ENCODE data around the gene FCER1A.
"Not testable (repeated sequence)": the region's sequence is repeated elsewhere in the genome, so short reads cannot be mapped to it uniquely, and the experiment has no call there.

FCER1A gene

DNA sequence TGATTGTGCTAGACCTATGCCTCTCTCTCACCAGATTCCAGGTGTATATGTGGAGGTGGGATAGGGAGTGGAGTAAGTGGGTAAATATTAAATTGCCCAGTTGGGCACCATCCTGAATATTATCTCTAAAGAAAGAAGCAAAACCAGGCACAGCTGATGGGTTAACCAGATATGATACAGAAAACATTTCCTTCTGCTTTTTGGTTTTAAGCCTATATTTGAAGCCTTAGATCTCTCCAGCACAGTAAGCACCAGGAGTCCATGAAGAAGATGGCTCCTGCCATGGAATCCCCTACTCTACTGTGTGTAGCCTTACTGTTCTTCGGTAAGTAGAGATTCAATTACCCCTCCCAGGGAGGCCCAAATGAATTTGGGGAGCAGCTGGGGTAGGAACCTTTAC, at the start of gene FCER1A:
Gene FCER1A (plus strand): TSS at position 242 of the 400 bp plus-strand sequence. CDS start 29 bp downstream, at position 271.
- DNase-seq (ENCODE audit: low read depth): no peak

DNA sequence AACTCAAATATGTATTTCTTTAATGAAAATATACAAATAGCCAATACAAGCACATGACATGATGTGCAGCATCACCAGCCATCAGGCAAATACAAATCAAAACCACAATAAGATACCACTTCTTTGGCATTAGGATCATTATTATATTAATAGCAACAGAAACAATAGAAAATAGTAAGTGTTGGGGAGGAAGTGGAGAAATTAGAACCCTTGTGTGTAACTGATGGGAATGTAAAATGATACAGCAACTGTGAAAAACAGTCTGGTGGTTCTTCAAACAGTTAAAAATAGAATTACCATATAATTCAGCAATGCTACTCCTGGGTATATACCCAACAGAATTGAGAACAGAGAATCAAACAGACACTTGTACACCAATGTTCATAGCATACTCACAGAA, 40.8 kb upstream of the FCER1A start:
- no peak for DNase-seq (ENCODE audit: low read depth)

DNA sequence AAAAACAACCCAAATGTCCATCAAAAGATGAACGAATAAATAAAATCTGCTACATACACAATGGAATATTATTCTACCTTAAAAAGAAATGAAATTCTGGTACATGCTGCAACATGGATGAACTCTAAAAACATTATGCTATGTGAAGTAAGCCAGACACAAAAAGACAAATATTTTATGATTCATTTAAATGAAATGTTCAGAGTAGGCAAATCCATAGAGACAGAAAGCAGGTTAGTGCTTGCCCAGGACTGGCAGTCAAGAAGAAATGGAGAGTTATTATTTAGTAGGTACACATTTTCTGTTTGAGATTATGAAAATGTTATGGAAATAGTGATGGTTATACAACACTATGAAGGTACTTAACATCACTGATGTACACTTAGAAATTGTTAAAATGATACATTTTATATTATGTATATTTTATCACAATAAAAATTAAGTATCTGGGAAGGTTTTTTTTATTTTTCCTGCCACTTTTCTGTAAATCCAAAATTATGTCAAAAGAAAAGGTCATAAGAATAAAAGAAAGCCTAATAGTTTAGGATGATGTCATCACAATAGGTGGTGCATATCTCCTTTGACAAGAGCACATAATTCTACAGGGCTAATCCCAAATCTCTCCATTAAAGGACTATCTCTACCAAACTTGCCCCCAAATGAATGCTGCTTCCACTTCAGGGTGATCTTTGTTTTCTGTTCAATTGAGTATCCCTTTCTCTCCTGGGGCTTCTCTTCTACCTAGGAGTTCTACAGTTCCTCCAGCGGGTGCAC, 40.2 kb upstream of the FCER1A start:
- no peak for DNase-seq (ENCODE audit: low read depth)

DNA sequence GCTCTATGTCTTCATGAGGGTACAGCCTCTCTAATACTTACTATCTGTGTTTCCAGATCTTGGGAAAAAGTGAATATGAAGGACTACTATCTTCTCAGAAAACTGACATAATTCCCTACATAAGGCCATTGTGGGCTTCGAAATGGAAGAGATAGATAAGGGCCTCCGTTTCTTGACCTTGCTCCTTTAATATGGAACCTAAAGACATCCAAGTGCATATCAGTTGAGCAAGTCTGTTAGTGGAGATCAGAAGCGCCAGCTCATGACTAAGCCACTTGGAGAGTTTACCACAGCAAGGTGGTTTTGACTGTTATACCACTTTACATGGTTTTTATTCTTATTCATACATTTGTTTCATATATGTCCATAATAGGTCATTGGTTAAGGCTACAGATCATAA, 35.3 kb upstream of the FCER1A start:
- no peak for DNase-seq (ENCODE audit: low read depth)

DNA sequence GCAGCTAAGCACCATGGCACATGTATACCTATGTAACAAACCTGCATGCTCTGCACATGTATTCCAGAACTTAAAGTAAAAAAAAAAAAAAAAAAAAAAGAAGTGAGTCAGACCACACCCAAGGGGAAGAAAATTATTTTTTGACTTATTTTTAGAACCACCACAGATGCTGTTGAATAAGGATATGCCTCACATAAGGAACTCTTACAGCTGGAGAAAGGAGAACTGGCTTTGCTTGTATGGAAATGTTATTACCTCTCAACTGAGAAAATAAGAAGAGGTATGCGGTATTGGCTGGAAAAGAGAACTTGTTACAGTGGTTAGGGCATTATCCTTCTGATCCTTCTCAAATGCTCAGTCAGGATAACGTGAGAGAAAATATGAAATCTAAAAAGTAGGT, 27.5 kb upstream of the FCER1A start:
- DNase-seq (ENCODE audit: low read depth): no peak

DNA sequence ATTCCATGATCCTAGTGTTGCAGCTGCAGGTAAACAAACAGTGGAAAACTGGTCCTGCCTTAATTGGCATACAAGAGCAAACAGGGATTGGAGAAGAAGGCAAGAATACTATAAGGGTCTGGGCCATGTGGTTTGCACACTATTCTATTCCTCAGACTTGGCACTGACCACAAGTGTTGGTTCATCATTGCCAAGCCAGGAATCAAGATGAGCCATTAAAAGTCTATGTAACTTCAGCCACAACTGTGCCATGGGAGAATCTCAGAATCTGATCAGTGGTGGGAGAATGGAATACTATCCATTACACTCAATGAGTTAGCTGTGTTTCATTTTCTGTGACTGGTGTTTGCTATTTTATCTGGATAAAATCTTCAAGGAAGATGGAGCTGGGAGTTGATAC, 26.2 kb upstream of the FCER1A start:
- no peak for DNase-seq (ENCODE audit: low read depth)

DNA sequence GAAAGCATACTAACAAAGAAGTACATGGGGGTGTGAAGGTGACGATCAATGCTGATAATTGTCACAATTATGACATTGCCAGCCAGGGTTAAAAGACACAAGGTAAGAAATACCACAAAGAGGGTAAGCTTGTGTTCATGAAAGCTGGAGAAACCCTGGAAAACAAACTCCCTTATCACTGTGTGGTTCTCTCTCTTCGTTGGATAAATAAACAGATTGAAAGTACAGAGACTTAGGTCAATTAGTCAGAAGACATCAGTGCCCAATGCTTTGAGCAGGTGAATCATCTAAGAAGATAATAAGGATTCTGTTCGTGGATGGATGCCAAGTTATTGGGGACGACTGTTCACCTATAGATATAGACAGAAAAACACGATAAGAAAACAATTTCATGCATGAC, 22.4 kb upstream of the FCER1A start:
- DNase-seq (ENCODE audit: low read depth): no peak

DNA sequence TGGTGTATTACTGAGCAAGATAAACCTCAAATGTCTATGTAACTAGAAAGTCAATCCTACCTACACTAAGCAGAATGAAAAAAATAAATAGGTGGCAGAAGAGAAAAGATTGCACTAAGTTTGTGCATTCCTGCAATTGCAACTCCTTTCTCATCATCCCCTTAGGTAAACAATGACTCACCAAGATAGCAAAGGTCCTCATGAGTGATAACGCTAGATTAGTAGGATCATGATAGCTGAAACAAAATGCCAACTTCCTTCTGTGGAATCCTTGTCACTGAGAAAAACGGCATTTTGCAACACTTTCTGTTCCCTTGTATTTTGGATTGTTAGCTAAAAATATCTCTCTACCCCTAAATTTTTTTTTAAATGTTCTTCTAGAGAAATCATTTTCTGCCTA, 20.0 kb upstream of the FCER1A start:
- DNase-seq (ENCODE audit: low read depth): no peak

DNA sequence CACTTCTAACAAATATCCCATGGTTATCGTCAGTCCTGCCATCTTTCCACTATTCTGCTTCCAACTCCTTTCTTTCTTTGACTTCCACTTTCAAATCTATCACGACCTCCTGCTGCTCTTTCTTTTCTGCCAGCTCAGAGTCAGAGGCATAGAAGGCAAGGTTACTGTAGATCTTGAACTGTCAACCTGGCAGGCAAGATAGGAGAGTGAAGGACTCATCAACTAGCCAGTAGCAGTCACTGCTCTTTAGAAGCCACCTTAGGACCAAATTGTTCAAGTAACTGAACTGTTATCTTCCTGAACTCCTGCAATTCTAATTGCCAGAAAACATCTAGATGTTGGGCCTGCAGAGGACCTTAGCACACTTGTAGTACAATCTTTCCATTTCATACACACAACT, 13.1 kb upstream of the FCER1A start:
- DNase-seq (ENCODE audit: low read depth): no peak

DNA sequence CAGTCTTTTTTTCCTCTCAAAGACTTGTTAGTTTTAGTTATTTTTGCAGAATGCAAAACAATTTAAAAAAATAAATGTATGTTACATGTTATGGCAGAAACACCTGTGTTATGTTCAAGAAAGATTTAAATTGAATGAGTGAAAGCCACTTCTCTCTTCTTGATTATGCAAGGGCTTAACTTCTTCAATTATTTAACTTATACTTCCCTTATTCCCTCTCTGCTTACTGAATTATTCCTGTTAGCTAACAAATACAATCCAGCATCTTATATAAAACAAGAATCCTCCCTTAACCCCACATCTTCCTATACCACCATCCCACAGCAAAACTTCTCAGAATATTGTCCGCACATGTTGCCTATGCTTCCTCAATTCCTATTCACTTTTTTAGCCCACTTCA, 10.7 kb upstream of the FCER1A start:
- no peak for DNase-seq (ENCODE audit: low read depth)

DNA sequence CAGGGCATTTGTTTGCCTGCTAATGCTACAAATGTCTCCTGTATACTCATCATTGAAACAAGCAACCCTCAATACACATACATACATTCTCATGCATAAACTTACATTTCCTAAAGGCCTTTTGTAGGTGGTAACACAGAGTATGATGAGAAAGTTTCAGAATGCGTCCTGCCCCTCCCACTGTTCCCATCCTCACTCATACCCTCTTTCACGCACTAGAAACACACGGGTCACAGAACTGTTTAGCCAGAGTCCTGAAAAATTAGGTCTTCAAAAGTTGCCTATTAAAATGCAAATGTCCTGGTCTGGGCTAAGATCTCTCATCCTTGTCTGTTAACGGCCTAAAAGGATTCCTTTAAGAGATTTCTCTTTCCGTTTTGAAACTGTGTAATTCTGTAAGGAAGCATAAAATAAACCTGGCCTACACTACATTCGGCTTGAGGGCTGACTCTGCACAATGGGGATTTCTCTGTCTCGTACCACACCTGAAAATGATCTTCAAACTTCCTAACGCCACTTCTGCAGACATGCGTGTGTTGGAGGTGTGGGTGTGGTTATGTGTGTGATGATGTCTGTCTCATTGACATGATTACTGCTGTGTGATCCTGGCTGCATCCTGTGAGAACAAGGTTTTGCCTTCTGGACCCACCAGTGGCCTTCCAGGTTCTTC, 5.3 kb upstream of the FCER1A start:
- no peak for DNase-seq (ENCODE audit: low read depth)

DNA sequence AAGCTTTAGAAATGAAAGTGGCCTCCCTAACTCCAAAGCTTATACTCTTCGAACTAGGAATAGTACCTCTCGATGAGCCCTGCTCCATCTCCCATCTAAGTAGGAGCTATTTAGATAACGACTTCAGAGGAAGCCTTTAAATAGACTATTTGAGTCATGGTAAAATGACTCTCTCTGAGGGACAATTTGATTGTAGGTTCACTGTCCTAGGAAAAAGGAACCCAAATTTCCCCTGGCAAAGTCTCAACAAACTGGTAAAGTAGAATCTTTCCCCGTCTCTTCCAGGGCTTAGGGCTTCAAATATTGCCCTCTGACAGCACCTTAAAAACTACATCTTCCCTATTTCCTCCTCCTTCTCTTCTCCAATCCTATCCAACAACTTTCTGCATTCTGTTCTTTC, 2.0 kb upstream of the FCER1A start:
- DNase-seq (ENCODE audit: low read depth): no peak

DNA sequence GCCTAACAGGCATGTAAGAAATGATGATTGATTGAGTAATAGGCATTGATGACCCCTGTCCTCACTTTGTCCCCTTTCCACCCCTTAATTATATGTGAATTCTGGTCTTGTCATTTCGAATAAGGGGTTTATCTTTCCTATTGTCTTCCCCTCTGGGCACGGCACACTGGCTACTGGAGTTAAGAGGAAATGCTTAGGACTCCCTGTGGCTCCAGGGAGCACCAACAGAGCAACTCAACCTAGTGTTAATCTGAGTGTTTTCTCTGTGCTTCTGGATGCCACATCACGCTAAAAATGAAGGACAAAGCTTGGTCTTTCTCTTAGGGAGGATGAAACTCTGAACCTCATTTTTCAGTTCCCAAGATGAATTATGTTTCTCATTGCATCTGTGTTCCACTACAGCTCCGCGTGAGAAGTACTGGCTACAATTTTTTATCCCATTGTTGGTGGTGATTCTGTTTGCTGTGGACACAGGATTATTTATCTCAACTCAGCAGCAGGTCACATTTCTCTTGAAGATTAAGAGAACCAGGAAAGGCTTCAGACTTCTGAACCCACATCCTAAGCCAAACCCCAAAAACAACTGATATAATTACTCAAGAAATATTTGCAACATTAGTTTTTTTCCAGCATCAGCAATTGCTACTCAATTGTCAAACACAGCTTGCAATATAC, 5.3 kb downstream of the FCER1A start:
- DNase-seq (ENCODE audit: low read depth): no peak

DNA sequence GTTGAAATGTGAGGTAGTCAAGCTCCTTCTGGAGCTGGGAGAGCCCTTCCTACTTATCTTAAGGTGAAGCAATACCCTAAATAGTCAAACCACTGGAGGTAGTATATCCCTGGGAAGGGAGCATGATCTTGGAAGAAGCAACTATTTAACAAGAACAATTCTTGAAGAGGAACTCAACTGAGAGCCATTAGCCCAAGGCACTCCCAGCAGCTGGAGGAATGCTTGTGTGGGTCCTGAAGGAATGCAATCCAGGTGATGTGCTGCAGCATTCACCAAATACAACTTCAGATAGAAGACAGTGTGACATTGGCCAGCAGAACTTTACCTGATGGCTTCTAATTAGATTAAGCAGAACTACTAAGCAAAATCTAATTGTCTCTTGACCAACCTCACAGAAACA, 9.5 kb downstream of the FCER1A start:
- no peak for DNase-seq (ENCODE audit: low read depth)

DNA sequence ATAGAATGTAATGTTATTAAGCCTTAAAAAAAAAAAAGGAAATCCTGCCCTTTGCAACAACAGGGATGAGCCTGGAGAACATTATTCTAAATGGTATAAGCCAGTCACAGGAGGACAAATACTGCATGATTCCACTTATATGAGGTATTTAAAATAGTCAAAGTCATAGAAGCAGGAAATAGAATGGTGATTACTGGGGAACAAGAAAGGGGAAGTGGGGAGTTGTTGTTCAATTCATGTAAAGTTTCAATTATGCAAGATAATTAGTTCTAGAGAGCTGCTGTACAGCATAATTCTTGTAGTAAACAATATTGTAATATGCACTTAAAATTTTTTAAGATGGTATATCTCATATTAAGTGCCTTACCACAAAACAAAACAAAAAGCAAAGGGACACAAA, 13.2 kb downstream of the FCER1A start:
- DNase-seq (ENCODE audit: low read depth): no peak

DNA sequence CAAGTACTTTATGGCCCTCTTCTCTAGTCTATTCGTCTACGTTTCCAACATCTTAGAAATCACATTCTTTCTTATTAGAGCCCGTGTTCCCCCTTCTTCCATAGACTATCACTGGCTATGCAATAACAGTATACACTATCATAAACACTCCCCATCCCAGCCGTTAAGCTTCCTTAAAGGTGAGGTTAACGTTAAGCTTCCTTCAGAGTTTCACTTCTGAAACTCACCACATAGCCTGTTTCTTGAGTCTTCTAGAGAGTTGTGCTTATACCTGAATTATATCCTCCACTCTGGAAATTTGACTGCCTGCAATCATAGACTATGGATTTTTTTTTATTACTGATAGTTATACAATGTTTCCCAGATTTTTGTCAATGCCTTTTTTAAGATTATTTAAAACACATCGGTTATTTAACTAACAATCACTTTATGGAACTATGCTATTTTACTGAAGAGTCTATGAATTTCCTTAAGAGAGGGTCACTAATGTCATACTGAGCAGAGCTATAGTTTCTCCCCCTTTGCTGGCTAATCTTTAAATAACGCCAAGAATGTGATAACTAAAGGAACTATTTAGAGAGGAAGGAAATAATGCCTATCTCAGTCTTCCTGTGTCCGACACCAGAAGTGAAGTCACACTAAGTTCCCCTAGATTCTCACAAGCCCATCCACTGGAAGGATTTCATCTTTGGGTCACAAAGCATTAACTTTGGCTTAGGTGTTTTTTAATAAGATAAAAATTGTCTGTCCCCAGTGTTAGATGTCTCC, 16.8 kb downstream of the FCER1A start:
- no peak for DNase-seq (ENCODE audit: low read depth)

DNA sequence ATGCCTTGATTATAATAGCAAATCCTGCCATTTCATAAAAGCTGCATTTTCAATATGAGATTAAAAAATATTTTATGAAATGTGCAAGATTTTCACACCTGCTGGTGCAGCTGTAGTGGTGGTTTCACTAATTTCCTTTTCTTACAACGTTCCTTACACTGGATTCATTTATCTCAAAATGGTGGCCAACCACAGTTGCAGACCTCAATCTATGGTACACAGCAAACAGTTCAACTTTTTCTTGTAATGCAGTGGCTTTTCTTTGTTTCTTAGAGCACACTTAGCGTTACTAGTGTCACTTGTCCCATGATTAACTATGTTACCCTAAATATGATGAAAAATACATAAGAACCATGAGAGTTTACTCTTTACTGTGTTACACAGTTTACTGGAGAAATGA, 32.7 kb downstream of the FCER1A start:
- DNase-seq (ENCODE audit: low read depth): no peak

DNA sequence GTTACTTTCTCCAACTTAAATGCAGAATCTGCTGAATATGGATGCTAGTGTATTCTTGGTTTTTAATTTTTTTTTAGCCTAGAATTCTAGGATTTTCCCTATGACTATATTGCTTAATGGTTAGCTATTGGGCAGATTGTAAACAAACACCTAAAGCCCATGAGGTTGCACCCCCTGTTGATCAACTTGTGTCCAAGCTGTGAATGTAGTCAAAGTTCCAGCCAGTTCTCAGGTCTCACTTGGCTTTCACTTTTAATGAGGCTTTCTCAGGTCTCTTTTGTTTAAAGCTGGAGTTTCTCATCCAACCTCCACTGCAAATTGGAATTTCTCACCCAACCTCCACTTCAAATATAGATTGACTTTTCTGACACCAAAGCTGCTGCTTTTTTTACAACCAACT, 35.9 kb downstream of the FCER1A start:
- DNase-seq (ENCODE audit: low read depth): no peak

DNA sequence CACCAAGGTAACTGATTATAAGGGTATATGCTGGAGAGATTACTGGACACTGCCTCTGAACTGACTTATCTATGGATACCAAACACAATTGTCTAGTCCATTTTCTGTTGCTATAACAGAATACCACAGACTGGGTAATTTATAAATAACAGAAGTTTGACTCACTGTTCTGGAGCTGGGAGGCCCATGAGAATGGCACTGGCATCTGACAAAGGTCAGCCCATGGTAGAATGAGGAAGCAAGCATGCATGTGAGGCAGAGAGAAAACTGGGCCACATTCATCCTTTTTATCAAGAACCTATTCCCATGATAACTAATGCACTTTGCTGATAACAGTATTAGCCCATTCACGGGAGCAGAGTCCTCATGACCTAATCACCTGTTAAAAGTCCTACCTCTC, 37.4 kb downstream of the FCER1A start:
- no peak for DNase-seq (ENCODE audit: low read depth)

DNA sequence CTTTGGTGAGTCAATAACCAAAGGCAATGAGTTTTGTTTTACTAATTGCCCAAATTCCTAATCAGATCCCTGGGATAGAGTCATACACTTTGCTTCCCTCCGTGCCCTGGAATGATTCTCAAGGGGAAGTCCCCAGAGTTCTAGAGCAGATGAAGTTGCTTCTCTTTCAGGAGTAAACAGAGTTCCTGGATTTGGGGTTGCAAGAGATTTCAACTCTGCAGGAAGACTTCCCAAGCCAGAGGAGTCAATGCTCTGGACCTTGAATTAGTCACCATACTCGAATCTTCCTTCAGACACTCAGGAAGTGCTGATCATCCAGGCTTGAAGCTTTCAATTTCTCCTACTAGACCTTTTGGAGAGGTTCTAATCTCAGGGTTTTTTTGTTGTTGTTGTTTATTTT, 39.6 kb downstream of the FCER1A start:
- no peak for DNase-seq (ENCODE audit: low read depth)

DNA sequence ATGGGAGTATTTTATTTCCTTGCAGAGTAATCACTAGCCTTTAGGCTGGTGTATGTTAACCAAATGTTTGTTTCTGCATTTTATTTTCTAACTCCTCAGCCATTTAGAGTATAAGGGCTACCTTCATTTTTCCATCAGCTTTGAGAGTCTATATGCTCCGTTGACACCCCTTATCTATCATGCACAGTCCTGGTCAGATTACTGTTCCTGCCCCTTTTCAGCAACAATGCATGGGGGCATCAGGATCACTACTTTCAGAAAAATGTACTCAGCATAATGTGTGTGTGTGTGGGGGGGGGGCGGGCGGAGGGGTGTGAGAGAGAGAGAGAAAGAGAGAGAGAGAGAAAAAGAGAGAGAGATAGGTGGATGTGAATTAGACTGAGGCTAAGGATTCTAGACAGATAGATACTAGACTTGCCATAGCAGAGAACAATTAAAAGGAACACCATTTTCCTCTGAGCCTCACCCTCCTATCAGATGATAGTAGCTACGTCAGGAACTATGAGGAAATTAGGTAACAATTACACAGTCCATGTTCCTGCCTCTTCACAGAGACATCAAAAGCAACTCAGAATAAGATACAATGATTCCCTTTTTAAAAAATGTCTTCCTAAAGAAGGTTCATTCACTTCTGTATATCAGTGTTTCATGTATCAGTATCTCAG, 40.8 kb downstream of the FCER1A start:
- no peak for DNase-seq (ENCODE audit: low read depth)

DNA sequence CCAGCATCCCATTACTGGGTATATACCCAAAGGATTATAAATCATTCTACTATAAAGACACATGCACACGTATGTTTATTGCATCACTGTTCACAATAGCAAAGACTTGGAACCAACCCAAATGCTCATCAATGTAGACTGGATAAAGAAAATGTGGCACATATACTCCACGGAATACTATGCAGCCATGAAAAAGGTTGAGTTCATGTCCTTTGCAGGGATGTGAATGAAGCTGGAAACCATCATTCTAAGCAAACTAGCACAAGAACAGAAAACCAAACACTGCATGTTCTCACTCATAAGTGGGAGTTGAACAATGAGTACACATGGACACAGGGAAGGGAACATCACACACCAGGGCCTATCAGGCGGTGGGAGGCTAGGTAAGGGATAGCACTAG, 47.2 kb downstream of the FCER1A start:
- not testable (repeated sequence) for DNase-seq (ENCODE audit: low read depth)

All from GM04504 (cell line).